SK-N-MC (cell line): ENCODE results near the gene PIAS1.

Source experiments
- EZH2 ChIP-seq: fragments of 200-600 bp; sonication (generic); IDR thresholded peaks from one replicate; pipeline ENCODE4 v1.6.1; 2017; ENCODE audit warnings: antibody characterized with exemption
- FOXP2 ChIP-seq: optimal IDR thresholded peaks from 2 replicates; pipeline ENCODE3; 2011; ENCODE audit warnings: mild to moderate bottlenecking, moderate library complexity; ENCODE audit not compliant: insufficient read depth; ENCODE audit errors: extremely low read length, control extremely low read depth
- POLR2AphosphoS5 ChIP-seq: IDR thresholded peaks from 2 replicates; pipeline ENCODE4 v1.6.1; 2012; ENCODE audit warnings: mild to moderate bottlenecking, low read depth, low read length, borderline replicate concordance

DNA sequence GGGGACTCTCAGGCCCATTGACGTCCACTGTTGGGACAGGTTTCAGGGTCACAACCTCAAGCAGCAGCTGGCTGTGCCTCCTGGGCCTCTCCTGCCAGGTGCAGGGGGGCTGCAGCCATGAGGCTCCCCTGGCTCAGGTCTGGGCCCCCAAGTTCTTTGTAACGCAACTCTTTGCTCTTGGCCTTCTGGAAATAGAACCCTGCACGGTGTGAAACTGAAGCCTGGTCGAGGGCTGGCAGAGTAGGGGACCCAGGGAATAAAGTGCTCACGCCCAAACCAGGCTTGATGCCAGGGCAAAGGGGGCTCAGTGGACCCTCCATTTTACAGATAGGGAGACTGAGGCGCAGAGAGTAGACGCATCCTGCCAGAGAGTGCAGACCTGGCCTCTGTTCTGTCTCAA lies 150.2 kb downstream of the PIAS1 start:
- TF ChIP-seq EZH2 (no peak), POLR2AphosphoS5 (no peak), FOXP2 (no peak)
